ENCODE results near the gene ZSCAN20. TPM values are rescaled to one million over a fixed set of nuclear protein-coding genes. Genes with fewer than 3 reads are reported as not detected.

ZSCAN20 gene
- total RNA-seq, 1 experiment from 2014 or later, result 3.9 TPM

GRCh38 chr1:33439662-33440061 is 32.8 kb upstream of the ZSCAN20 start:
- Histone ChIP-seq H3K79me2 (ENCODE audit: insufficient read depth, low read length) (no peaks in the 10 kb centered on the region), H4K5ac (ENCODE audit: insufficient read length, low read depth, low read length) (no peak overlapping the region), H2BK15ac (ENCODE audit: low read depth, low read length) (no peak overlapping the region), H4K20me1 (ENCODE audit: control insufficient read depth, insufficient read depth, insufficient read length) (no peaks in the 10 kb centered on the region), H2AFZ (ENCODE audit: low read length) (no peak overlapping the region), H3T11ph (ENCODE audit: low read length) (no peak overlapping the region), H3K9ac (ENCODE audit: extremely low read depth, insufficient read length, low read length) (no peak overlapping the region), H3K4me2 (ENCODE audit: insufficient read depth, insufficient read length, low read length) (no peak overlapping the region), H4K91ac (ENCODE audit: insufficient read length, low read depth, low read length) (no peak overlapping the region), H3K4ac (ENCODE audit: low read depth, low read length) (no peak overlapping the region), H3K14ac (ENCODE audit: insufficient read depth, low read length) (no peak overlapping the region), H2BK5ac (ENCODE audit: insufficient read length, low read length) (no peak overlapping the region), H3K18ac (ENCODE audit: insufficient read length, low read depth, low read length) (no peak overlapping the region), H4K8ac (replicated peaks; ENCODE audit: insufficient read length, low read depth, low read length) (no peak overlapping the region), H3K4me1 (ENCODE audit: insufficient read depth, low read length) (peaks cover 2% of the 10 kb centered on the region; the same call in 1 of the 2 replicates), H3K79me1 (ENCODE audit: insufficient read depth, low read depth, low read length, poor library complexity, severe bottlenecking) (no peaks in the 10 kb centered on the region), H3K9me3 (ENCODE audit: control insufficient read depth, low read depth, low read length) (no peaks in the 10 kb centered on the region), H2BK120ac (ENCODE audit: low read depth, low read length, poor library complexity, severe bottlenecking) (no peak overlapping the region), H2BK20ac (ENCODE audit: low read depth, low read length, poor library complexity, severe bottlenecking) (no peak overlapping the region), H3K23me2 (ENCODE audit: insufficient read length, low read depth, low read length, poor library complexity, severe bottlenecking) (no peaks in the 10 kb centered on the region), H2AK5ac (ENCODE audit: insufficient read length, low read length) (no peak overlapping the region), H3K27me3 (ENCODE audit: insufficient read depth, low read length) (no peaks in the 10 kb centered on the region; the same call in 1 of the 2 replicates), H3K27ac (ENCODE audit: insufficient read length, low read depth, low read length) (no peak overlapping the region), H3K56ac (ENCODE audit: insufficient read length, low read depth, low read length) (no peak overlapping the region), H3K23ac (ENCODE audit: insufficient read length, low read depth, low read length) (no peak overlapping the region), H2BK12ac (ENCODE audit: insufficient read length, low read depth, low read length) (no peak overlapping the region)
- no CpG with 5 or more reads among the region's 1 CpG for WGBS (ENCODE audit: extremely low coverage, insufficient read length, low lambda C conversion rate)
- H3K36me3 Mint-ChIP-seq (ENCODE audit: insufficient read depth in 1 of 3, low read depth in 3 of 3), result no peaks in the 10 kb centered on the region
- no peak overlapping the region for H3K27ac Mint-ChIP-seq
- DNase-seq, result no peak
- H3K9me3 Mint-ChIP-seq, result no peaks in the 10 kb centered on the region; a peak in 1 of 5 replicates
- no peak for TF ChIP-seq CTCF (conservative IDR thresholded peaks at IDR 0.05)
- H3K4me1 Mint-ChIP-seq, result peaks cover 15 to 25% of the 10 kb centered on the region in 2 experiments; a peak in 3 of 4 replicates
- H3K4me3 Mint-ChIP-seq, result no peak overlapping the region
- H3K27me3 Mint-ChIP-seq (ENCODE audit: low read depth), result peaks cover 17% of the 10 kb centered on the region
